Erythroblast (primary cell): ENCODE measurements around the gene OR2F1.

Source experiments
- DNase-seq, 2 experiments: peaks; one replicate each; lab custom pipeline; 2025; lab: John Stamatoyannopoulos, UW
- GATA1 ChIP-seq: IDR thresholded peaks from 2 replicates; pipeline ENCODE4 v1.6.1; 2011; ENCODE audit warnings: low read depth, mild to moderate bottlenecking, control low read depth, low read length, moderate library complexity
- POLR2A ChIP-seq: IDR thresholded peaks from 2 replicates; pipeline ENCODE4 v1.6.1; 2011; ENCODE audit warnings: mild to moderate bottlenecking, low read length

Gene OR2F1

DNA sequence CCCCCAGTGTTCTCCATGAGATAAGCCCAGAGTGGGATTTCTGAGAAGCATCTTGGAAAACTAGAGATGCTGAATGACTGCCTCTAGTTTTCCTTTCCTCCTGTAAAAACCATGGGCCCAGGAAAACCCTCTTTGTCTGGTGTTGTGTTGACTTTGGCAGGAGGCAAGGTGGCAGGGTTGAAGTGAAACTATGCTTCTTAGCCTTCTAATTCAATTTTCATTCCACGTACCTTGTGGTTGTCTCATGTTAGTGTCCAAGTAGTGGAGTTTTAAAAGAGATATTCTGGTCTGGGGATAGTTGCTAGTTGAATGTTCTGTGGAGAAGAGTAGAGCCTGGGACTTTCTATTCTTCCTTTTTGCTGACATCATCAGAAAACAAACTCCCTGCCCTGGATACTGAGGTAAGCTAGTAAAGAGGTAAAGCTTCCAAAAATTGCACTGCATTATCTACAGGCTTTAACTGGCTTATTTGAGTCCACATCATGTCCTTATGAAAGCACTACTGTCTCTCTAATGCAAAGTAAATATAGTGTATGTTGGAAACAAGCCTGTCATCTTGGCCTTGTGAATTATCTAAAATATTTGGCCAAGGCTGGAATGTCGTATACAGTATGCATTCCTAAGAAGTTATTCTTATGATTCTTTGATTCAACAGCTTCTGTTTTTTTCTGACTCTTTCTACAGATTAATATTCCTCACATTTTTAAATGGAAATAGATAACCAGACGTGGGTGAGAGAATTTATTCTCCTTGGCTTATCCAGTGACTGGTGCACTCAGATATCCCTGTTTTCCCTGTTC lies 19.9 kb upstream of the OR2F1 start, which contains the start of gene OR2F2:
Gene OR2F2, plus strand, starts transcription at position 708 of the 800 bp plus-strand sequence. Its CDS starts 0 bp downstream, at position 708.
- no peak for TF ChIP-seq POLR2A
- DNase-seq: no peak

DNA sequence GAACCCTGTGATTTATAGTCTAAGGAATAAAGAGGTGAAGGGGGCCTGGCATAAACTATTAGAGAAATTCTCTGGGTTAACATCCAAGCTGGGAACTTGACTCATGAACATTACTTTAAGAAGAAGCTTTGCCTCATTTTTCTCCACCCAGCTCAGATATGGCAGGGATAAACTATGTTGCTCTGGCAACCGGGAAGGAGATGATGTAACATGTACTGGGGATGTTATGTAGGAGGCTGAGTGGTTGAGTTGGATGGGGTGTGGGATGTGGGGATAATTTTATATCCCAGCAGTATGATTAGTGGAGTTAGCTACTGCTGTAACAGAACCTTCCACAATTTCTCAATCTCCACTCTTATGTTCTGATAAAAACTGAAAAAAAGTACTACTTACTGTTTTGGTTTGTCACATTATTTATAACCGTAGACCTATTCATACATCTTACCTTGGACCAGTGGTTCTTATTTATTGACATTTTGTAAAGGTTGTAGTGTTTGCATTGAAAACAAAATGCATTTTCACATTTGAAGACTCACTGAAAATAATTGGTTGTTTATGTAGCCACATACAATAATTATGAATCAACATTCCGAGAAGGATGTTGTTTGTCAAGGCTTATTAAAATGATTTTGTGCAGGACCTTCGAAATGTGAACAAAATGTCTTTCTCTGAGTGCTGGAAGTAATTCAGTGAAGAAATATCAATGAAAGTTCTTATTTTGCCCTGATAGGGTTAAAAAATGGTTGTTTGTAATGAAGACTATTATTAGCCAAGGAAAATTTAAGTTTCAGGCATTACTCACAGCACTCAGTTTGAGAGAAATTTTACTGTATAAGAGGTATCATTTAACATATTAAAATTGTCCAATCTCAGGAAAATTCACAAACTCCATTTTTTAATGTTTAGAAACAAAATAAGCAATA lies 18.3 kb upstream of the OR2F1 start:
- no peak for TF ChIP-seq POLR2A
- TF ChIP-seq GATA1: no peak
- DNase-seq: no peak

DNA sequence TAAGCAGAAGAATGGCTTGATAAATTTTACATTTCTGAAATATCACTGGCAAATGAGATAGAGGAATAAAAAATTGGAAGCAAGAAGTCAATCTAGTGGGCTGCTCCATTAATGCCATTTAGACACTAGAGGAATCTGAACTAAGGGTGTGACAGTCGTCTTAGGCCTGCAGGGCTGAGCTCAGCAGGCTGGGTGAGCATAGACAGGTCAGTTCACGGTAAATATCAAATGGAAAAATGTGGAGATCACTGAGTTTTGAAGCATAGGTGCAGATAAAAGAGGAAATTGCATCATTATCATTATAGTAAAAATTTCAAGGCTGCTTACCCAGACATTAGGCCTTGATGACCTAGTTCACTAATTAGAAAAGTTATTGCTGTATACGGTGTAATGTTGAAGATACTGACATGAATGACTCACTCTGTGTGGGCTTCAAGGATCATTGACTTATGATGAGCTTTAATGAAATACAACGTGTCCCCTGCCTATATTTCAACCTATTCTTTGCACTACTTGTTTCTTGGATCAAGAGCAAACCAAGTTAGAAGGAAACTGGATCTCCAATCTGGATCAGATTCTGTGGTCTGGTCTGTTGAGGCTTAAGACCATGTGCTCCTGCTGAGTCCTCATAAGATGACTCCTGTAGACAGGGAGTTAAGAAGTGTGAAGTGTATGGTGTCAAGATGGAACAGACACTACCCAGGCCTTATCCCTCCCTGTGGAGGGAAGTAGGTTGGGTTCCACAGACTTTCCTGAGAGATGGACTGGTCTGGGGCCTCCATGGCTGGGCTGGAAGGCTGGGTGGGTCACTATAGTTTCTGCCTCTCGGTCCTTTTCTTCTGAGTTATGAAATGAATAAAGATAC lies 16.0 kb upstream of the OR2F1 start:
- DNase-seq: no peak
- TF ChIP-seq GATA1 (no peak), POLR2A (no peak)

DNA sequence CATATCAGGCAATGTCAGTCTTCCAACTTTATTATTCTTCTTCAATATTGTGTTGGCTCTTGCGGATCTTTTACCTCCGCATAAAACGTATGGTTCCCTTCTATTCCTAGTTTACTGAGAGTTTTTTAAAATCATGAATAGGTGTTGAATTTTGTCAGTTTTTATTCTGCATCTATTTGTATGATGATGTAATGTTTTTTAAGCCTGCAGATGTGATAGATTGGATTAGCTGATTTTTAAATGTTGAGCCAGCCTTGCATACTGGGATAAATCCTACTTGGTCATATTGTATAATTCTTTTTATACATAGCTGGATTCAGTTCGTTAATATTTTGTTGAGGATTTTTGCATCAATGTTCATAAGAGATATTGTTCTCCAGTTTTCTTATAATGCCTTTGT lies 9.2 kb upstream of the OR2F1 start:
- TF ChIP-seq GATA1 (no peak), POLR2A (no peak)
- DNase-seq: no peak

DNA sequence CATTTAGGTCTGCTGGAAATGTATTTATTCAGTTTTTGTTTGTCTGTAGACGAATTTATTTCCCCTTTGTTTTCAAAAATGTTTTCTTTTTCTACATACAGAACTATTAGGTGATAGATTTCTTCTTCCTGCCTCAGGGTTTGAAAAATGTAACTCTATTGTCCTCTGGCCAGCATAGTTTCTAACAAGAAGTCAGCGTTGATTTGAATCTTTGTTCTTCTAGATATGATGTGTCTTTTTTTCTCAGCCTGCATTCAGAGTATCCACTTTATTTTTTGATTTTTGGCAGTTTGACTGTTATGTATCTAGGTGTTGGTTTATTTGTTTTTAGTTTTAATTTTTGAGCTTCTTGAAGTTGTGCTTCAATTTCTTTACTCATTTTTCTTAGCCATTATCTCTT lies 7.5 kb upstream of the OR2F1 start:
- TF ChIP-seq GATA1 (no peak), POLR2A (no peak)
- DNase-seq: no peak

DNA sequence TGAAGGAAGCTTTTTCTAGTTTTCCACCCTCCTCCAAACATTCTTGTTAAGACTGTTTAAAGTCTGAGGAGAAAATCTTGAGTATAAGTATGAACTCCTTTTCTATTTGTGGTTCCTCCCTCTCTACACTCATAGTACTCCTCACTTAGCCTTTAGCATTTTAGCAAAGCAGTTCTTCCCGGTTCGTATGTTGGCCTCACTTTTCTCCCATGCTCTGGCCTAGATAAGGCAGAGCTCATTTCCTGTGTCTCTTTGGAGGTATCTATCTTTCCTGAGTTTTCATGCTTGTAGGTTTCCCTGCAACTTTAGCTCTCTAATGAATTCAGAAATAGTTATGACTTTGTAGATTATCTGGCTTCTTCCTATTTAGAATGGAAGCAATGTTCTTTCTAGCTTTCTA lies 5.9 kb upstream of the OR2F1 start:
- TF ChIP-seq GATA1: no peak
- TF ChIP-seq POLR2A: no peak

DNA sequence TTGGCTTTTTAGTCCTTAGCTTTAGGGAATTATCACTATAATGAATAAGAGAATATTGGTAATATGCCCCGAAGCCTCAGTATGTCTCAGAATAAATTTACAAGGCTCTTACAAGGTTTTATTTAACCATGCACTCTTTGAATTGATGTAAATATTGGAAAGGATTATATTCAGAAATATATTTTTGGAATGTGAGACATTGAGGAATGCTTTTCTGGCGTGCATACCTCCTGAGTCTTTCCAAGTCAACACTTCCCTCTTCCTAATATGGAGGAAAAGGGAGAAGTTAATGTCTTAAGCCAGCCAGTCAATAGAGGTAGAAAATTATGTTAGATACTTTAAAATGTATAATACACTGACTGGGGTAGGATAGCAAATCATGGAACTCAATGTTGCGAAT lies 1.2 kb upstream of the OR2F1 start:
- no peak for DNase-seq
- TF ChIP-seq GATA1: no peak
- no peak for TF ChIP-seq POLR2A

More for the DNA sequence above, 5.9 kb upstream of the OR2F1 start:
- DNase-seq: no peak

DNA sequence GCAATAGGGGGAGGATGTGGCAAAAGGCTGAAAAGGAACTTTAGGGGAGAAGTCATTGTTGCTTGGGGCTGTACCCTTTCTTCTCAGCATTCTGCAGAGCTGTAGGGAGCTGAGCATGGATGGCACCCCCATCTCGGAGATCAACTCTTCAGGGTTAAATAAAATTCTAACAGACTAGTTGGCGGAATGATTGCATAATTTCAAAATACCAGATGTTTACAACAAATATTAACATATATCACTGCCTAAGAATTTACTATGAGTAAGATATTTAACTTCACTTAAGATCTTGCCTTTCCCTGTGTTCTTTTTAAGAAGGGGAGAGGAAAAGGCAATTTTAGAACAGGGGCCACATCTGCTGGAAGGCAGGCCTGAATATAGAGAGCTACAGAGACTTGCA lies 509 bp upstream of the OR2F1 start:
- DNase-seq: no peak
- no peak for TF ChIP-seq POLR2A
- TF ChIP-seq GATA1: no peak

DNA sequence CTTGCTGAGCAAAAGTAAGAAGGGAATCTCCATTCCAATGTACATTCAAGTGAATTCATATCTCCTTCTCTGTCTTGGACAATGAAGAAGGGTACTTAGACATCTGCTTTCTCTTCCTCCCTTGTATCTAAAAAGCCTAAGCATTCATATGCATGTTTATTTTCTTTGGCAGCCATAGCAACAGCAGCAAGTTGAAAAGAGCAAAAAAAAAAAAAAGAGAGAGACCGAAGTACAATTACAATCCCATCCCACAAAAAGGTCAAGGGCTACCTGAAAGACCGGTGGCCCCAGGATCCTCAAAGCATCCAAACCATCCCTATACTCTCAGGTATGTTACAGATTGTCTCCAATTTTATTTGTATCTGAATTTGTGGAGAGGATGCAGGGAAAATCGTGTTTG lies 4.1 kb downstream of the OR2F1 start:
- TF ChIP-seq GATA1 (no peak), POLR2A (no peak)
- no peak for DNase-seq

DNA sequence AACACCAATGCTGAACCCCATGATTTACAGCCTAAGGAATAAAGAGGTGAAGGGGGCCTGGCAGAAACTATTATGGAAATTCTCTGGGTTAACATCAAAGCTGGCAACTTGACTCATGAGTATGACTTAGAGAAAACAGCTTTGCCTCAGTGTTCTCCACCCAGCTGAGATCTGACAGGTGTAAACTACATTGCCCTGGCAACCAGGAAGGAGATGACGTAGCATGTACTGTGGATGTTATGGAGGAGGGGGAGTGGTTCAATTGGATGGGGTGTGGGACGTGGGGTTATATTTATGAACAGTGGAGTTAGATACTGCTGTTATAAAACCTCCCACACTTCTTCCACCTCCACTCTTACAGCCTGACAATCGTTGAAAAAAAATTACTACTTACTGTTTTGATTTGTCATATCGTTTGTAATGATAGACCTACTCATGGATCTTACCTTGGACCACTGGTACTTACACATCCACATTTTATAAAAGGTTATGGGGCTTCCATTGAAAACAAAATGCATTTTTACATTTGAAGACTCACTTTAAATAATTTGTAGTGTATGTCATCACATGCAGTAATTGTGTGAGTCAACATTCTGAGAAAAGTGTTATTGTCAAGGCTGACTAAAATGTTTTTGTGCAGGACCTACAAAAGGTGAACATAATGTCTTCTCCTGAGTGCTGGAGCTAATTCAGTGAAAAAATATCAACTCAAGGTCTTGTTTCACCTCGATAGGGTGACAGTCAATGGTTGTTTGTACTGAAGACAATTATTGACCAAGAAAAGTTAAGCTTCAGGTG lies 6.4 kb downstream of the OR2F1 start:
- no peak for TF ChIP-seq POLR2A
- no peak for TF ChIP-seq GATA1
- DNase-seq: no peak

DNA sequence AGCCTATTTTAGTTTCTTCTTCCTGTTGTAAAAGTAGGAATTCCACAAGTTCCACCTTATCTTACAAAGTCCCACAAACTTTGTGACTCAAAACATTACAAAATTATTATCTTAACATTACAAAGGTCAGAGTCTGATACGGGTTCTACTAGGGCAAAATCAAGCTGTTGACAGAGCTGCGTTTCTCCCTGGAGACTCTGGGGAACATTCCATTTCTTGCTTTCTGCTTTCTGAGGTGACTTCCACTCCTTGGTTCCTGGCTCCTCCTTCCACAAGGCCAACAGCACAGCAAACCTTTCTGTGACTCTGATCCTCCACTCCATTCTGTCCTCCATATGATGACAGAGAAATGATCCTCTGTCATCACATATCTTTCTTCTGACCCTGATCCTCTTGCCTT lies 10.6 kb downstream of the OR2F1 start:
- TF ChIP-seq GATA1: no peak
- no peak for TF ChIP-seq POLR2A

DNA sequence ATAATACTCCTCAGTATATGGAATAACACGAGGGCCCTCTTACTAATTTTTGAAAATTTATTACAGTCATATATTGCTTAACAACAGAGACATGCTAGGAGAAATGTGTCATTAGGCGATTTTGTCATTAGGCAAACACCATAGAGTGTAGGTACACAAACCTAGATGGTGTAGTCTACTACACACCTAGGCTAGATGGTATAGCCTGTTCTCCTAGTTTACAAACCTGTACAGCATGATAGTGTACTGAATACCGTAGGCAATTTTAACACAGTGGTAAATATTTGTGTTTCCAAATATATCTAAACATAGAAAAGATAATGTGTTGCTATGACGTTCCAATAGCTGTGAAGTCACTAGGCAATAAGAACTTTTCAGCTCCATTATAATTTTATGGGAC lies 12.8 kb downstream of the OR2F1 start:
- TF ChIP-seq POLR2A (no peak), GATA1 (no peak)
- DNase-seq: no peak

More for the DNA sequence above, 10.6 kb downstream of the OR2F1 start:
- no peak for DNase-seq
